ENCODE data around the gene PKIG. TPM values are rescaled to one million over a fixed set of nuclear protein-coding genes. Genes with fewer than 3 reads are reported as not detected.
A peak's percentile ranks its signal among the peaks of the same experiment; 100 is the strongest.

The PKIG gene
- total RNA-seq, 1 donor from 2014 or later, result 34.7 TPM

DNA sequence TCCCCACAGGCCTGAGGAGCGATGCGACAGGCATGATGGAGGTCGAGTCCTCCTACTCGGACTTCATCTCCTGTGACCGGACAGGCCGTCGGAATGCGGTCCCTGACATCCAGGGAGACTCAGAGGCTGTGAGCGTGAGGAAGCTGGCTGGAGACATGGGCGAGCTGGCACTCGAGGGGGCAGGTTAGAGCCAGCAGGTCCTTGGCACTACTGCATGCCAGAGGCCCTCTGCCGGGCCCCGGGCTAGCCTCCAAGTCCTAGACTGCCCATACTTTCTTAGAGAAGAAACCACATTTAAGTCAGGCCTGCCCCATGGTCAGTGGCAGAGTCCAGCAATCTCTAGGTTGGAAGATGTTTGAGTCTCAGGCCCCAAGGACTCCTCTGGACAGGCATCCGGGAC lies 32.1 kb downstream of the PKIG start:
- H3K9me3 Mint-ChIP-seq, result no peaks in the 10 kb centered on the region
- peaks cover under 1% of the 10 kb centered on the region for H3K36me3 Mint-ChIP-seq (ENCODE audit: low read depth)
- TF ChIP-seq, protein P1, sequence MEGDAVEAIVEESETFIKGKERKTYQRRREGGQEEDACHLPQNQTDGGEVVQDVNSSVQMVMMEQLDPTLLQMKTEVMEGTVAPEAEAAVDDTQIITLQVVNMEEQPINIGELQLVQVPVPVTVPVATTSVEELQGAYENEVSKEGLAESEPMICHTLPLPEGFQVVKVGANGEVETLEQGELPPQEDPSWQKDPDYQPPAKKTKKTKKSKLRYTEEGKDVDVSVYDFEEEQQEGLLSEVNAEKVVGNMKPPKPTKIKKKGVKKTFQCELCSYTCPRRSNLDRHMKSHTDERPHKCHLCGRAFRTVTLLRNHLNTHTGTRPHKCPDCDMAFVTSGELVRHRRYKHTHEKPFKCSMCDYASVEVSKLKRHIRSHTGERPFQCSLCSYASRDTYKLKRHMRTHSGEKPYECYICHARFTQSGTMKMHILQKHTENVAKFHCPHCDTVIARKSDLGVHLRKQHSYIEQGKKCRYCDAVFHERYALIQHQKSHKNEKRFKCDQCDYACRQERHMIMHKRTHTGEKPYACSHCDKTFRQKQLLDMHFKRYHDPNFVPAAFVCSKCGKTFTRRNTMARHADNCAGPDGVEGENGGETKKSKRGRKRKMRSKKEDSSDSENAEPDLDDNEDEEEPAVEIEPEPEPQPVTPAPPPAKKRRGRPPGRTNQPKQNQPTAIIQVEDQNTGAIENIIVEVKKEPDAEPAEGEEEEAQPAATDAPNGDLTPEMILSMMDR (conservative IDR thresholded peaks at IDR 0.05), result no peak
- no peaks in the 10 kb centered on the region for H3K27me3 Mint-ChIP-seq (ENCODE audit: low read depth)
- no peak overlapping the region for H3K4me3 Mint-ChIP-seq
- no peak for DNase-seq (ENCODE audit: low read depth, low spot score)
- peak overlapping the region; percentile 6 for H3K27ac Mint-ChIP-seq (ENCODE audit: unreplicated experiment)
- H3K4me1 Mint-ChIP-seq, result peaks cover 24% of the 10 kb centered on the region

- no peaks in the 10 kb centered on the region for H3K27me3 Mint-ChIP-seq (ENCODE audit: low read depth)
- H3K4me1 Mint-ChIP-seq, result peaks cover 17% of the 10 kb centered on the region
- TF ChIP-seq, protein P1 (conservative IDR thresholded peaks at IDR 0.05), result no peak
- H3K27ac Mint-ChIP-seq (ENCODE audit: unreplicated experiment), result peak overlapping the region; percentile 12
- H3K4me3 Mint-ChIP-seq, result no peak overlapping the region
- peaks cover 8% of the 10 kb centered on the region for H3K36me3 Mint-ChIP-seq (ENCODE audit: low read depth)
- H3K9me3 Mint-ChIP-seq, result no peaks in the 10 kb centered on the region
- no peak for DNase-seq (ENCODE audit: low read depth, low spot score)
Measured at GRCh38 chr20:44615169-44615791, 32.9 kb downstream of the PKIG start.

- H3K4me3 Mint-ChIP-seq, result no peak overlapping the region
- H3K9me3 Mint-ChIP-seq, result no peaks in the 10 kb centered on the region
- TF ChIP-seq, protein P1 (conservative IDR thresholded peaks at IDR 0.05), result no peak
- peaks cover 15% of the 10 kb centered on the region for H3K4me1 Mint-ChIP-seq
- no peak for DNase-seq (ENCODE audit: low read depth, low spot score)
- H3K27ac Mint-ChIP-seq (ENCODE audit: unreplicated experiment), result peak overlapping the region; percentile 65
- no peaks in the 10 kb centered on the region for H3K27me3 Mint-ChIP-seq (ENCODE audit: low read depth)
- peaks cover 9% of the 10 kb centered on the region for H3K36me3 Mint-ChIP-seq (ENCODE audit: low read depth)
Measured at GRCh38 chr20:44615876-44616603, 33.7 kb downstream of the PKIG start.

DNA sequence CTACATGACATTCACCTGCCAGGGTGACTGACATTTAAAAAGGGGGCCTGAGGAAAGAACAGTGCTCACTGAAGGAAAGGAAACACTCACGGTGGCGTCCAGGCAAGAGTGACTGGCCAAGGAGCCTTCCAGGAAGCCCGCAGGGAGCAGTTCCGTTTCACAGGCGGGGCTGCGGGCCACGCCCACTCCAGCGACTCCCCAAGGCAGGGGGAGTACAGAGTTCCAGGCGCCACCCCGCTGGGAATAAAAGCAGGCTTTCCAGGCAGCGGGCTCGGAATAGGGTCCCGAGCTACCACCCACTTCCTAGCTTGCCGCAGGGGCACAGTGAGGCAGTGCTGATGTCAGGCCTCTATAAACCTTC lies 34.2 kb downstream of the PKIG start:
- no peak overlapping the region for H3K4me3 Mint-ChIP-seq
- H3K36me3 Mint-ChIP-seq (ENCODE audit: low read depth), result peaks cover 11% of the 10 kb centered on the region
- H3K27ac Mint-ChIP-seq (ENCODE audit: unreplicated experiment), result no peak overlapping the region
- H3K4me1 Mint-ChIP-seq, result peaks cover 15% of the 10 kb centered on the region
- no peaks in the 10 kb centered on the region for H3K9me3 Mint-ChIP-seq
- H3K27me3 Mint-ChIP-seq (ENCODE audit: low read depth), result no peaks in the 10 kb centered on the region
- DNase-seq (ENCODE audit: low read depth, low spot score), result no peak
- TF ChIP-seq, protein P1 (conservative IDR thresholded peaks at IDR 0.05), result no peak

GRCh38 chr20:44618318-44618731 lies 35.9 kb downstream of the PKIG start:
- TF ChIP-seq, protein P1 (conservative IDR thresholded peaks at IDR 0.05), result no peak
- peaks cover 16% of the 10 kb centered on the region for H3K36me3 Mint-ChIP-seq (ENCODE audit: low read depth)
- H3K27ac Mint-ChIP-seq (ENCODE audit: unreplicated experiment), result no peak overlapping the region
- no peaks in the 10 kb centered on the region for H3K9me3 Mint-ChIP-seq
- H3K4me1 Mint-ChIP-seq, result peaks cover 15% of the 10 kb centered on the region
- H3K4me3 Mint-ChIP-seq, result no peak overlapping the region
- H3K27me3 Mint-ChIP-seq (ENCODE audit: low read depth), result no peaks in the 10 kb centered on the region
- DNase-seq (ENCODE audit: low read depth, low spot score), result no peak
